ENCODE results near the gene FLYWCH2.

GRCh38 chr16:2925951-2926649, 43.1 kb downstream of the FLYWCH2 start:
- TF ChIP-seq ELF4 (IDR thresholded peaks at IDR 0.05) (no peak), SP1 (IDR thresholded peaks at IDR 0.05) (no peak), FOXM1 (IDR thresholded peaks at IDR 0.05; ENCODE audit: borderline replicate concordance) (no peak), TARDBP (IDR thresholded peaks at IDR 0.05) (no peak), SUZ12 (IDR thresholded peaks at IDR 0.05) (no peak), PKNOX1 (IDR thresholded peaks at IDR 0.05) (no peak), BHLHE40 (IDR thresholded peaks at IDR 0.05; ENCODE audit: borderline replicate concordance) (no peak)

All from HEK293T (cell line).